ENCODE measurements around the gene NELFCD.

- no peak for TF ChIP-seq CTCF (IDR thresholded peaks at IDR 0.05)
- TF ChIP-seq POLR2AphosphoS5 (IDR thresholded peaks at IDR 0.05), result no peak
Observed at GRCh38 chr20:59042151-59042795, 61.2 kb downstream of the NELFCD start, which contains the start of gene PRELID3B.

Data from suprapubic skin (tissue), 3 donors.